Measurements from ENCODE around the gene TGFB1I1. TPM values are rescaled to one million over a fixed set of nuclear protein-coding genes. Genes with fewer than 3 reads are reported as not detected.
"Not testable (repeated sequence)": the region's sequence is repeated elsewhere in the genome, so short reads cannot be mapped to it uniquely, and the experiment has no call there.

The TGFB1I1 gene
- total and polyA plus RNA-seq, 4 donors, result 124 to 240 (median 199) TPM

GRCh38 chr16:31498493-31498892, 26.5 kb downstream of the TGFB1I1 start:
- DNase-seq (peak in 1 of 2 donors; percentile 55), ATAC-seq (ENCODE audit: low FRiP score) (no peak)
- 94 to 97% methylated on average over 8 of the region's 8 CpGs for WGBS, 2 donors
- no peak overlapping the region for H3K4me3 ChIP-seq (ENCODE audit: low read length in 2 of 2)
- no peaks in the 10 kb centered on the region for H3K4me1 ChIP-seq (ENCODE audit: control insufficient read depth in 1 of 2, insufficient read depth in 2 of 2, low read length in 2 of 2)
- no peak overlapping the region for H3K27ac ChIP-seq (ENCODE audit: low read depth in 1 of 2, low read length in 2 of 2)
- intact Hi-C loops (cut with DNase I), result loop anchor here in 1 of 2 donors (5.0 kb wide), 1 partner anchor 36 kb away; no protein-coding TSS in a partner anchor
- no peaks in the 10 kb centered on the region for H3K9me3 ChIP-seq (ENCODE audit: control insufficient read depth, low read length)
- peaks cover 0 to 5% of the 10 kb centered on the region in 2 donors for H3K36me3 ChIP-seq (ENCODE audit: control insufficient read depth in 1 of 2, insufficient read depth in 2 of 2, low read length in 1 of 2)
- H3K27me3 ChIP-seq (ENCODE audit: control insufficient read depth in 1 of 2, insufficient read depth in 2 of 2, low read length in 1 of 2), result no peaks in the 10 kb centered on the region

- Histone ChIP-seq H3K27me3 (ENCODE audit: control insufficient read depth in 1 of 2, insufficient read depth in 2 of 2, low read length in 1 of 2) (no peaks in the 10 kb centered on the region), H3K36me3 (ENCODE audit: control insufficient read depth in 1 of 2, insufficient read depth in 2 of 2, low read length in 1 of 2) (peaks cover 0 to 5% of the 10 kb centered on the region in 2 donors), H3K4me3 (ENCODE audit: low read length in 2 of 2) (no peak overlapping the region), H3K27ac (ENCODE audit: low read depth in 1 of 2, low read length in 2 of 2) (no peak overlapping the region), H3K9me3 (ENCODE audit: control insufficient read depth, low read length) (no peaks in the 10 kb centered on the region), H3K4me1 (ENCODE audit: control insufficient read depth in 1 of 2, insufficient read depth in 2 of 2, low read length in 2 of 2) (no peaks in the 10 kb centered on the region)
- intact Hi-C loops (cut with DNase I), result loop anchor here in 1 of 2 donors (5.0 kb wide), 1 partner anchor 38 kb away; no protein-coding TSS in a partner anchor
- WGBS, 2 donors, result 92% methylated on average over 8 of the region's 8 CpGs
- ATAC-seq (ENCODE audit: low FRiP score) (no peak), DNase-seq (peak in 1 of 2 donors; percentile 39)
Measured at GRCh38 chr16:31499928-31500327, 28.0 kb downstream of the TGFB1I1 start.

- Histone ChIP-seq H3K36me3 (ENCODE audit: control insufficient read depth in 1 of 2, insufficient read depth in 2 of 2, low read length in 1 of 2) (peaks cover 0 to 3% of the 10 kb centered on the region in 2 donors), H3K27me3 (ENCODE audit: control insufficient read depth in 1 of 2, insufficient read depth in 2 of 2, low read length in 1 of 2) (no peaks in the 10 kb centered on the region), H3K4me3 (ENCODE audit: low read length in 2 of 2) (no peak overlapping the region), H3K9me3 (ENCODE audit: control insufficient read depth, low read length) (no peaks in the 10 kb centered on the region), H3K27ac (ENCODE audit: low read depth in 1 of 2, low read length in 2 of 2) (no peak overlapping the region), H3K4me1 (ENCODE audit: control insufficient read depth in 1 of 2, insufficient read depth in 2 of 2, low read length in 2 of 2) (no peaks in the 10 kb centered on the region)
- ATAC-seq (ENCODE audit: low FRiP score) (no peak), DNase-seq (no peak)
- WGBS, 2 donors, result 68 to 70% methylated on average over 3 of the region's 3 CpGs
- intact Hi-C loops (cut with DNase I), result no loop called here
Measured at GRCh38 chr16:31501226-31501965, 29.4 kb downstream of the TGFB1I1 start.

- WGBS, 2 donors, result 83 to 86% methylated on average over 4 of the region's 4 CpGs
- no peaks in the 10 kb centered on the region for H3K27me3 ChIP-seq (ENCODE audit: control insufficient read depth in 1 of 2, insufficient read depth in 2 of 2, low read length in 1 of 2)
- no peak for DNase-seq
- intact Hi-C loops (cut with DNase I), result no loop called here
- H3K9me3 ChIP-seq (ENCODE audit: control insufficient read depth, low read length), result no peaks in the 10 kb centered on the region
- no peaks in the 10 kb centered on the region for H3K4me1 ChIP-seq (ENCODE audit: control insufficient read depth in 1 of 2, insufficient read depth in 2 of 2, low read length in 2 of 2)
- no peak for ATAC-seq (ENCODE audit: low FRiP score)
- peaks cover 0 to 2% of the 10 kb centered on the region in 2 donors for H3K36me3 ChIP-seq (ENCODE audit: control insufficient read depth in 1 of 2, insufficient read depth in 2 of 2, low read length in 1 of 2)
- no peak overlapping the region for H3K27ac ChIP-seq (ENCODE audit: low read depth in 1 of 2, low read length in 2 of 2)
- no peak overlapping the region for H3K4me3 ChIP-seq (ENCODE audit: low read length in 2 of 2)
Measured at GRCh38 chr16:31501966-31502348, 30.0 kb downstream of the TGFB1I1 start.

- Histone ChIP-seq H3K27me3 (ENCODE audit: control insufficient read depth in 1 of 2, insufficient read depth in 2 of 2, low read length in 1 of 2) (no peaks in the 10 kb centered on the region), H3K4me3 (ENCODE audit: low read length in 2 of 2) (no peak overlapping the region), H3K9me3 (ENCODE audit: control insufficient read depth, low read length) (no peaks in the 10 kb centered on the region), H3K27ac (ENCODE audit: low read depth in 1 of 2, low read length in 2 of 2) (no peak overlapping the region), H3K36me3 (ENCODE audit: control insufficient read depth in 1 of 2, insufficient read depth in 2 of 2, low read length in 1 of 2) (no peaks in the 10 kb centered on the region), H3K4me1 (ENCODE audit: control insufficient read depth in 1 of 2, insufficient read depth in 2 of 2, low read length in 2 of 2) (no peaks in the 10 kb centered on the region)
- DNase-seq (no peak), ATAC-seq (ENCODE audit: low FRiP score) (no peak)
- intact Hi-C loops (cut with DNase I), result no loop called here
Measured at GRCh38 chr16:31502981-31503380, 31.0 kb downstream of the TGFB1I1 start.

- DNase-seq; H3K27ac ChIP-seq (ENCODE audit: low read depth in 1 of 2, low read length in 2 of 2); ATAC-seq (ENCODE audit: low FRiP score); H3K4me1 ChIP-seq (ENCODE audit: control insufficient read depth in 1 of 2, insufficient read depth in 2 of 2, low read length in 2 of 2); H3K36me3 ChIP-seq (ENCODE audit: control insufficient read depth in 1 of 2, insufficient read depth in 2 of 2, low read length in 1 of 2); H3K9me3 ChIP-seq (ENCODE audit: control insufficient read depth, low read length); H3K4me3 ChIP-seq (ENCODE audit: low read length in 2 of 2); H3K27me3 ChIP-seq (ENCODE audit: control insufficient read depth in 1 of 2, insufficient read depth in 2 of 2, low read length in 1 of 2); intact Hi-C loops (cut with DNase I): not testable (repeated sequence)
- WGBS, 2 donors, result 91 to 92% methylated on average over 8 of the region's 8 CpGs
Measured at GRCh38 chr16:31503555-31503954, 31.6 kb downstream of the TGFB1I1 start.

GRCh38 chr16:31504159-31504558, 32.2 kb downstream of the TGFB1I1 start:
- WGBS, 2 donors, result 65 to 67% methylated on average over 8 of the region's 8 CpGs
- Histone ChIP-seq H3K4me3 (ENCODE audit: low read length in 2 of 2) (no peak overlapping the region), H3K27ac (ENCODE audit: low read depth in 1 of 2, low read length in 2 of 2) (no peak overlapping the region), H3K27me3 (ENCODE audit: control insufficient read depth in 1 of 2, insufficient read depth in 2 of 2, low read length in 1 of 2) (no peaks in the 10 kb centered on the region), H3K9me3 (ENCODE audit: control insufficient read depth, low read length) (no peaks in the 10 kb centered on the region), H3K36me3 (ENCODE audit: control insufficient read depth in 1 of 2, insufficient read depth in 2 of 2, low read length in 1 of 2) (no peaks in the 10 kb centered on the region), H3K4me1 (ENCODE audit: control insufficient read depth in 1 of 2, insufficient read depth in 2 of 2, low read length in 2 of 2) (no peaks in the 10 kb centered on the region)
- DNase-seq (peak in 1 of 2 donors; percentile 33), ATAC-seq (ENCODE audit: low FRiP score) (no peak)
- intact Hi-C loops (cut with DNase I), result no loop called here

- ATAC-seq (ENCODE audit: low FRiP score) (no peak), DNase-seq (no peak)
- intact Hi-C loops (cut with DNase I), result no loop called here
- WGBS, 2 donors, result 73 to 75% methylated on average over 4 of the region's 4 CpGs
- no peaks in the 10 kb centered on the region for H3K4me1 ChIP-seq (ENCODE audit: control insufficient read depth in 1 of 2, insufficient read depth in 2 of 2, low read length in 2 of 2)
- H3K4me3 ChIP-seq (ENCODE audit: low read length in 2 of 2), result no peak overlapping the region
- H3K36me3 ChIP-seq (ENCODE audit: control insufficient read depth in 1 of 2, insufficient read depth in 2 of 2, low read length in 1 of 2), result no peaks in the 10 kb centered on the region
- no peaks in the 10 kb centered on the region for H3K9me3 ChIP-seq (ENCODE audit: control insufficient read depth, low read length)
- H3K27me3 ChIP-seq (ENCODE audit: control insufficient read depth in 1 of 2, insufficient read depth in 2 of 2, low read length in 1 of 2), result no peaks in the 10 kb centered on the region
- H3K27ac ChIP-seq (ENCODE audit: low read depth in 1 of 2, low read length in 2 of 2), result no peak overlapping the region
Measured at GRCh38 chr16:31505483-31505882, 33.5 kb downstream of the TGFB1I1 start.

- ATAC-seq (ENCODE audit: low FRiP score), result peak; percentile 10
- Histone ChIP-seq H3K4me3 (ENCODE audit: low read length in 2 of 2) (peak overlapping the region; percentile 52 to 83), H3K27me3 (ENCODE audit: control insufficient read depth in 1 of 2, insufficient read depth in 2 of 2, low read length in 1 of 2) (no peaks in the 10 kb centered on the region), H3K4me1 (ENCODE audit: control insufficient read depth in 1 of 2, insufficient read depth in 2 of 2, low read length in 2 of 2) (no peaks in the 10 kb centered on the region), H3K36me3 (ENCODE audit: control insufficient read depth in 1 of 2, insufficient read depth in 2 of 2, low read length in 1 of 2) (no peaks in the 10 kb centered on the region), H3K27ac (ENCODE audit: low read depth in 1 of 2, low read length in 2 of 2) (peak overlapping the region; percentile 53 to 66), H3K9me3 (ENCODE audit: control insufficient read depth, low read length) (no peaks in the 10 kb centered on the region)
- DNase-seq, result no peak
- WGBS, 2 donors, result 0 to 1% methylated on average over 12 of the region's 12 CpGs
- intact Hi-C loops (cut with DNase I), result no loop called here
Measured at GRCh38 chr16:31507617-31507928, 35.6 kb downstream of the TGFB1I1 start.

Data from aorta (tissue), 5 donors.